Neural progenitor cell (in vitro differentiated cells): ENCODE measurements around the gene SMIM36.

ENCODE experiments used
- CTCF ChIP-seq: fragments of 200-600 bp; sonication (generic); IDR thresholded peaks from 2 replicates; pipeline ENCODE4 v1.5.1; 2017; ENCODE audit warnings: antibody characterized with exemption, mild to moderate bottlenecking
- EZH2 ChIP-seq: fragments of 200-600 bp; sonication (generic); IDR thresholded peaks from 2 replicates; pipeline ENCODE4 v1.6.1; 2017; ENCODE audit warnings: antibody characterized with exemption, mild to moderate bottlenecking, moderate library complexity

- TF ChIP-seq CTCF (no peak), EZH2 (no peak)
Observed at GRCh38 chr17:55441544-55441943, 69.7 kb downstream of the SMIM36 start.
